Heart left ventricle (tissue), 16 donors: Measurements from ENCODE around the gene TCAP. TPM values are rescaled to one million over a fixed set of nuclear protein-coding genes. Genes with fewer than 3 reads are reported as not detected.

Source experiments
- ATAC-seq, 4 donors: fragments of 200-7000 bp; cut with Tn5 transposase; one replicate each; pipeline ENCODE4 v1.9.1; 2020 to 2022; ENCODE audit warnings: moderate library complexity in 4 of 4, mild to moderate bottlenecking in 3 of 4, moderate number of reproducible peaks in 1 of 4
- DNase-seq, 5 donors: peaks; one replicate each; pipeline ENCODE4 v3.0.0-alpha.2; 2020
- H3K27ac ChIP-seq, 12 donors: fragments of 200-600 bp; sonication (generic) in 4 of 12; one replicate each; pipeline versions ENCODE4 v1.5.0 to v1.8.0; 2016 to 2022; ENCODE audit warnings: mild to moderate bottlenecking in 2 of 12
- H3K27me3 ChIP-seq, 9 donors: fragments of 200-600 bp; sonication (generic) in 2 of 9; one replicate each; pipeline versions ENCODE4 v1.5.1 to v1.8.0; 2016 to 2022; ENCODE audit warnings: mild to moderate bottlenecking in 3 of 9
- H3K36me3 ChIP-seq, 9 donors: fragments of 200-600 bp; sonication (generic) in 2 of 9; one replicate each; pipeline versions ENCODE4 v1.5.0 to v1.8.0; 2018 to 2022; ENCODE audit warnings: mild to moderate bottlenecking in 2 of 9
- H3K4me1 ChIP-seq, 12 donors: fragments of 200-600 bp; sonication (generic) in 4 of 12; one replicate each; pipeline versions ENCODE4 v1.5.0 to v1.8.0; 2016 to 2022; ENCODE audit warnings: mild to moderate bottlenecking in 3 of 12
- H3K4me3 ChIP-seq, 12 donors: fragments of 200-600 bp; sonication (generic) in 4 of 12; one replicate each; pipeline versions ENCODE4 v1.5.0 to v1.8.0; 2017 to 2022; ENCODE audit warnings: mild to moderate bottlenecking in 9 of 12, moderate library complexity in 4 of 12
- H3K9me3 ChIP-seq, 12 donors: fragments of 200-600 bp; sonication (generic) in 4 of 12; one replicate each; pipeline versions ENCODE4 v1.5.0 to v1.8.0; 2016 to 2022; ENCODE audit warnings: mild to moderate bottlenecking in 1 of 12
- POLR2A ChIP-seq, 2 donors: fragments of 450-650 bp; IDR thresholded peaks; one replicate each; pipeline ENCODE4 v1.6.1; 2017; ENCODE audit warnings: antibody characterized with exemption in 2 of 2, mild to moderate bottlenecking in 2 of 2, moderate library complexity in 2 of 2
- WGBS, 4 donors: extraction: QIAGEN DNeasy Blood & Tissue Kit in 2 of 4; methylation state at CpG; one replicate each; pipeline versions ENCODE4 v1.1.5 to v1.1.7; 2013 to 2018; 5-methylcytosine and 5-hydroxymethylcytosine counted together
- intact Hi-C, 10 donors: fragments of 100-400 bp; cut with DNase I; formaldehyde crosslinking; loops; one replicate each; pipeline versions ENCODE4 v1.11.1 to v1.14.2; 2022
- polyA plus RNA-seq, 2 donors: library from polyadenylated mRNA; stranded (reverse); fragments of 200-250 nt; gene quantifications; one replicate each; pipeline ENCODE4 v1.2.3, GENCODE V29; 2013
- total RNA-seq, 9 donors: library from RNA; depleted of rRNA in 2 of 9; stranded (reverse); fragments of >200 nt in 2 of 9; fragmentation: NEBNext Ultra II Directional in 3 of 9; extraction: Animal tissue kit (Norgen Biotek cat#: 25700) in 3 of 9; gene quantifications; one replicate each; pipeline versions ENCODE4 v1.1.0 to v1.2.4, GENCODE V29; 2016 to 2023
- TF ChIP-seq, protein P1 (sequence below), 12 donors: fragments of 200-600 bp; sonication (generic) in 4 of 12; IDR thresholded peaks; one replicate each; pipeline versions ENCODE4 v1.5.0 to v1.8.0; 2018 to 2022; ENCODE audit warnings: antibody characterized with exemption in 12 of 12, mild to moderate bottlenecking in 5 of 12
- donor health status: ischemic (EF 13 %, LVEDD 7.1; RV severe dilation, severe dysfunction).
- donor health status: healthy with polysubstance abuse.
- donor health status: DM: no; HTN: yes; CAD: no.
- donor health status: DM: no; HTN: no; CAD: no.
- donor health status: ischemic (EF 25% LVEDD 6.9; RV normal size, moderate dysfunction).
- donor health status: ischemic (EF 25% LVEDD 5.7; RV mildly dilated, moderate dysfunction).
- donor health status: healthy.
- donor health status: DM: yes; HTN: yes; CAD: no.
- donor health status: ischemic (EF 35%, LVEDD 5.7; RV mildly dilated, moderate dysfunction).
- donor health status: nonischemic (EF 11% LVEDD 7.7; RV severe dilation, severe dysfunction).
- donor health status: DM: yes; HTN: yes; CAD: no.
- donor health status: PGD.
- donor health status: ischemic (EF 29% LVEDD 5.4; RV normal size, mild dysfunction).
- donor health status: nonischemic (EF 23%, LVEDD 6.1; RV moderate dilation, normal function).

The TCAP gene
- total and polyA plus RNA-seq, 11 donors = 2,028 to 9,343 (median 4,137) TPM

- H3K9me3 ChIP-seq = no peaks in the 10 kb centered on the region
- peak overlapping the region in 11 of 12 donors; percentile 54 to 99 (median 95) for H3K27ac ChIP-seq
- ATAC-seq (no peak), DNase-seq (no peak)
- TF ChIP-seq POLR2A (IDR thresholded peaks at IDR 0.05) = no peak
- TF ChIP-seq, protein P1, sequence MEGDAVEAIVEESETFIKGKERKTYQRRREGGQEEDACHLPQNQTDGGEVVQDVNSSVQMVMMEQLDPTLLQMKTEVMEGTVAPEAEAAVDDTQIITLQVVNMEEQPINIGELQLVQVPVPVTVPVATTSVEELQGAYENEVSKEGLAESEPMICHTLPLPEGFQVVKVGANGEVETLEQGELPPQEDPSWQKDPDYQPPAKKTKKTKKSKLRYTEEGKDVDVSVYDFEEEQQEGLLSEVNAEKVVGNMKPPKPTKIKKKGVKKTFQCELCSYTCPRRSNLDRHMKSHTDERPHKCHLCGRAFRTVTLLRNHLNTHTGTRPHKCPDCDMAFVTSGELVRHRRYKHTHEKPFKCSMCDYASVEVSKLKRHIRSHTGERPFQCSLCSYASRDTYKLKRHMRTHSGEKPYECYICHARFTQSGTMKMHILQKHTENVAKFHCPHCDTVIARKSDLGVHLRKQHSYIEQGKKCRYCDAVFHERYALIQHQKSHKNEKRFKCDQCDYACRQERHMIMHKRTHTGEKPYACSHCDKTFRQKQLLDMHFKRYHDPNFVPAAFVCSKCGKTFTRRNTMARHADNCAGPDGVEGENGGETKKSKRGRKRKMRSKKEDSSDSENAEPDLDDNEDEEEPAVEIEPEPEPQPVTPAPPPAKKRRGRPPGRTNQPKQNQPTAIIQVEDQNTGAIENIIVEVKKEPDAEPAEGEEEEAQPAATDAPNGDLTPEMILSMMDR (IDR thresholded peaks at IDR 0.05) = no peak
- H3K4me3 ChIP-seq = no peak overlapping the region
- peaks cover 0 to 44% (median 11%) of the 10 kb centered on the region in 9 donors for H3K36me3 ChIP-seq
- intact Hi-C loops = loop anchor here in 1 of 10 donors (10.0 kb wide), 1 partner anchor 653 kb away; no protein-coding TSS in a partner anchor
- H3K27me3 ChIP-seq = peaks cover 0 to 6% (median 0%) of the 10 kb centered on the region in 9 donors
- 72 to 84% (median 81%) methylated on average over 7 to 8 of the region's 8 CpGs for WGBS, 4 donors
- H3K4me1 ChIP-seq = peaks cover 13 to 89% (median 60%) of the 10 kb centered on the region in 12 donors
These were observed 3.2 kb upstream of the TCAP start for GRCh38 chr17:39661744-39662541.

- Histone ChIP-seq H3K27me3 (peaks cover 0 to 11% (median 0%) of the 10 kb centered on the region in 9 donors), H3K9me3 (no peaks in the 10 kb centered on the region), H3K36me3 (peaks cover 0 to 39% (median 11%) of the 10 kb centered on the region in 9 donors), H3K4me1 (peaks cover 13 to 92% (median 66%) of the 10 kb centered on the region in 12 donors), H3K27ac (peak overlapping the region in 11 of 12 donors; percentile 85 to 99 (median 96)), H3K4me3 (peak overlapping the region in 2 of 12 donors; percentile 72 to 78)
- no peak for ATAC-seq
- intact Hi-C loops = loop anchor here in 1 of 10 donors (10.0 kb wide), 1 partner anchor 652 kb away; no protein-coding TSS in a partner anchor
- DNase-seq = no peak
- TF ChIP-seq POLR2A (IDR thresholded peaks at IDR 0.05) = no peak
- TF ChIP-seq, protein P1 (IDR thresholded peaks at IDR 0.05) = no peak
- WGBS, 4 donors = 69 to 77% (median 76%) methylated on average over 14 to 22 of the region's 22 CpGs
These were observed 2.4 kb upstream of the TCAP start for GRCh38 chr17:39662551-39663339.

DNA sequence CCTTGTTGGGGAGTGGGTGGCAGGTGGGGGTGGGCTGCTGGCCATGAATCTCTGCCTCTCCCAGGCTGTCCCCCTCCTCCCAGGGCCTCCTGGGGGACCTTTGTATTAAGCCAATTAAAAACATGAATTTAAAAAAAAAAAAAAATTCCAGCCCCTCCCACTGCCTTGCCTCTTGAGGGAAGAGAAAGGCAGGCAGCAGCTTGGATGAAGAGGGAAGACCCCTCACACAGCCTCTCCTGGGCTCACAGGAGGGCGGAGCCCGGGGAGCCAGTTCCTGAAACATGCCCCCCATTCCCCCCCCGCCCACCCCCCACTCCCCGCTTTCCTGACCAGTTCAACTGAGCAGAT is 1.8 kb upstream of the TCAP start:
- H3K27me3 ChIP-seq = peaks cover 0 to 15% (median 0%) of the 10 kb centered on the region in 9 donors
- peak overlapping the region; percentile 85 to 99 (median 96) for H3K27ac ChIP-seq
- WGBS, 4 donors = 53 to 70% (median 59%) methylated on average over 4 of the region's 4 CpGs
- no peaks in the 10 kb centered on the region for H3K9me3 ChIP-seq
- TF ChIP-seq POLR2A (IDR thresholded peaks at IDR 0.05) = no peak
- TF ChIP-seq, protein P1 (IDR thresholded peaks at IDR 0.05) = no peak
- peak overlapping the region in 6 of 12 donors; percentile 60 to 78 (median 70) for H3K4me3 ChIP-seq
- peaks cover 13 to 92% (median 70%) of the 10 kb centered on the region in 12 donors for H3K4me1 ChIP-seq
- intact Hi-C loops = loop anchor here in 1 of 10 donors (10.0 kb wide), 1 partner anchor 651 kb away; no protein-coding TSS in a partner anchor
- DNase-seq (no peak), ATAC-seq (no peak)
- peaks cover 0 to 33% (median 11%) of the 10 kb centered on the region in 9 donors for H3K36me3 ChIP-seq
